Measurements from ENCODE around the gene MYBBP1A. TPM values are rescaled to one million over a fixed set of nuclear protein-coding genes. Genes with fewer than 3 reads are reported as not detected.
A peak's percentile ranks its signal among the peaks of the same experiment; 100 is the strongest.

The MYBBP1A gene
- total and polyA plus RNA-seq, 10 donors = 24.7 to 71.2 (median 51.5) TPM

- 86 to 93% (median 87%) methylated on average over 22 to 26 of the region's 26 CpGs for WGBS, 5 donors
- no peaks in the 10 kb centered on the region for H3K27me3 ChIP-seq (replicated peaks in 1 of 7)
- H3K27ac ChIP-seq = peak overlapping the region in 4 of 8 donors; percentile 37 to 65 (median 60)
- no peaks in the 10 kb centered on the region for H3K9me3 ChIP-seq
- H3K4me1 ChIP-seq = peaks cover 18 to 100% (median 77%) of the 10 kb centered on the region in 6 donors
- intact Hi-C loops (cut with DNase I; ENCODE audit: low total_unique reads) = no loop called here
- peaks cover 0 to 77% (median 68%) of the 10 kb centered on the region in 6 donors for H3K36me3 ChIP-seq
- DNase-seq = no peak
- no peak for TF ChIP-seq POLR2AphosphoS5 (IDR thresholded peaks at IDR 0.05)
- TF ChIP-seq CTCF (IDR thresholded peaks at IDR 0.05 in 8 of 11, conservative IDR thresholded peaks at IDR 0.05 in 3 of 11) = no peak
- TF ChIP-seq POLR2A (IDR thresholded peaks at IDR 0.05) = no peak
- no peak overlapping the region for H3K4me3 ChIP-seq
Observed at GRCh38 chr17:4539576-4540223, 15.5 kb downstream of the MYBBP1A start.

- no peak for DNase-seq
- no peaks in the 10 kb centered on the region for H3K27me3 ChIP-seq (replicated peaks in 1 of 7)
- peak overlapping the region in 2 of 8 donors; percentile 11 to 80 for H3K27ac ChIP-seq
- H3K4me1 ChIP-seq = peaks cover 18 to 100% (median 80%) of the 10 kb centered on the region in 6 donors
- 76 to 84% (median 83%) methylated on average over 7 to 8 of the region's 8 CpGs for WGBS, 5 donors
- intact Hi-C loops (cut with DNase I; ENCODE audit: low total_unique reads) = no loop called here
- H3K36me3 ChIP-seq = peaks cover 0 to 70% (median 61%) of the 10 kb centered on the region in 6 donors
- TF ChIP-seq CTCF (IDR thresholded peaks at IDR 0.05 in 8 of 11, conservative IDR thresholded peaks at IDR 0.05 in 3 of 11) (no peak), POLR2AphosphoS5 (IDR thresholded peaks at IDR 0.05) (peak in 1 of 3 donors; percentile 41), POLR2A (IDR thresholded peaks at IDR 0.05) (no peak)
- H3K9me3 ChIP-seq = no peaks in the 10 kb centered on the region
- no peak overlapping the region for H3K4me3 ChIP-seq
Observed at GRCh38 chr17:4539025-4539424, 16.2 kb downstream of the MYBBP1A start.

- TF ChIP-seq CTCF (IDR thresholded peaks at IDR 0.05 in 8 of 11, conservative IDR thresholded peaks at IDR 0.05 in 3 of 11) (no peak), POLR2A (IDR thresholded peaks at IDR 0.05) (no peak), POLR2AphosphoS5 (IDR thresholded peaks at IDR 0.05) (no peak)
- Histone ChIP-seq H3K36me3 (peaks cover 0 to 65% (median 58%) of the 10 kb centered on the region in 6 donors), H3K4me3 (no peak overlapping the region), H3K4me1 (peaks cover 18 to 100% (median 83%) of the 10 kb centered on the region in 6 donors), H3K27me3 (replicated peaks in 1 of 7) (peaks cover 0 to 2% (median 0%) of the 10 kb centered on the region in 7 donors), H3K9me3 (no peaks in the 10 kb centered on the region), H3K27ac (peak overlapping the region in 6 of 8 donors; percentile 64 to 82 (median 76))
- intact Hi-C loops (cut with DNase I; ENCODE audit: low total_unique reads) = no loop called here
- DNase-seq = no peak
- 57 to 79% (median 62%) methylated on average over 8 to 13 of the region's 13 CpGs for WGBS, 5 donors
Observed at GRCh38 chr17:4538236-4539002, 16.8 kb downstream of the MYBBP1A start.
